ENCODE results near the gene NUP210. TPM values are rescaled to one million over a fixed set of nuclear protein-coding genes. Genes with fewer than 3 reads are reported as not detected.

NUP210 gene
- total RNA-seq, 1 donor from 2014 or later, result 3.0 TPM

DNA sequence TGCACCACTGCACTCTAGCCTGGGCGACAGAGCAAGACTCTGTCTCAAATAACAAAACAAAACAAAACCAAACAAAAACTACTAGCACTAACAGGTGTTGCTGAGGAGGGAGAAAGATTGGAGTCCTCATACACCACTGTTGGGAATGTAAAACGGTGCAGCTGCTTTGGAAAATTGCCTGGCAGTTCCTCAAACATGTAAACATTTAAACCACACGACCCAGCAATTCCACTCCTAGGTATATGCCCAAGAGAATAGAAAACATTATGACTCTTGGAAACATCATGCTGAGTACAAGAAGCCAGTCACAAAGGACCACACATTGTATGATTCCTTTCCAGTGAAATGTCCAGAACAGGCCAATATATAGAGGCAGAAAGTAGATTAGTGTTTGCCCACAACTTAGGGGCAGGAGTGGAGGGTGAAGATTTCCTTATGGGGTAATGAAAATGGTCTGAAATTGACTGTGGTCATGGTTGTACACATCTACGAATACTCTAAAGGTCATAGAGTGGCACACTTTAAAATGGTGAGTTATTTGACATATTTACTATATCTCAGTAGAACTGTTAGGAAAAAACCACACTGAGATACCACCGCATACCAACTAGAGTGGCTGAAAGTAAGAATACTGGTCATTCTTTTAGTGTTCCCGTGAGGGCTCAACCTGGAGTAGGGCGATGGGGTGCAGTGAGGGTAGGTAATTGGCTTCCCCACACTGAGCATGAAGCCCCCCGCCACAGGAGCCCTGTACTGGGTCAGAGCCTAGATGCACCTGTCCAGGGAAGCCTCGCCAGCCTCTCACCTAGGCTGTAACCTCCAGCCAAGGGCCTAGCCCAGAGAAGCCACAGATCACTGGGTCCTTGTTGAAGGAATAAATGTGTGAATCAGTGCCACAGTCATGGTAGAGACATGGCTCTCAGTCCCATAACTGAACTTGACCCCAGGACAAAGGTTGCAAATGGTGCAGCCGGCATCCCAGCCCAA is 131.1 kb downstream of the NUP210 start:
- Mint-ChIP-seq H3K4me1 (ENCODE audit: unreplicated experiment) (peaks cover 12% of the 10 kb centered on the region), H3K27me3 (ENCODE audit: unreplicated experiment) (no peaks in the 10 kb centered on the region), H3K4me3 (ENCODE audit: unreplicated experiment) (no peak overlapping the region), H3K27ac (ENCODE audit: unreplicated experiment) (no peak overlapping the region), H3K9me3 (ENCODE audit: unreplicated experiment) (peaks cover under 1% of the 10 kb centered on the region), H3K36me3 (ENCODE audit: low read depth, unreplicated experiment) (peaks cover 8% of the 10 kb centered on the region)
- DNase-seq (ENCODE audit: low spot score), result no peak
- TF ChIP-seq, protein P1, sequence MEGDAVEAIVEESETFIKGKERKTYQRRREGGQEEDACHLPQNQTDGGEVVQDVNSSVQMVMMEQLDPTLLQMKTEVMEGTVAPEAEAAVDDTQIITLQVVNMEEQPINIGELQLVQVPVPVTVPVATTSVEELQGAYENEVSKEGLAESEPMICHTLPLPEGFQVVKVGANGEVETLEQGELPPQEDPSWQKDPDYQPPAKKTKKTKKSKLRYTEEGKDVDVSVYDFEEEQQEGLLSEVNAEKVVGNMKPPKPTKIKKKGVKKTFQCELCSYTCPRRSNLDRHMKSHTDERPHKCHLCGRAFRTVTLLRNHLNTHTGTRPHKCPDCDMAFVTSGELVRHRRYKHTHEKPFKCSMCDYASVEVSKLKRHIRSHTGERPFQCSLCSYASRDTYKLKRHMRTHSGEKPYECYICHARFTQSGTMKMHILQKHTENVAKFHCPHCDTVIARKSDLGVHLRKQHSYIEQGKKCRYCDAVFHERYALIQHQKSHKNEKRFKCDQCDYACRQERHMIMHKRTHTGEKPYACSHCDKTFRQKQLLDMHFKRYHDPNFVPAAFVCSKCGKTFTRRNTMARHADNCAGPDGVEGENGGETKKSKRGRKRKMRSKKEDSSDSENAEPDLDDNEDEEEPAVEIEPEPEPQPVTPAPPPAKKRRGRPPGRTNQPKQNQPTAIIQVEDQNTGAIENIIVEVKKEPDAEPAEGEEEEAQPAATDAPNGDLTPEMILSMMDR (IDR thresholded peaks at IDR 0.05; ENCODE audit: unreplicated experiment), result no peak

DNA sequence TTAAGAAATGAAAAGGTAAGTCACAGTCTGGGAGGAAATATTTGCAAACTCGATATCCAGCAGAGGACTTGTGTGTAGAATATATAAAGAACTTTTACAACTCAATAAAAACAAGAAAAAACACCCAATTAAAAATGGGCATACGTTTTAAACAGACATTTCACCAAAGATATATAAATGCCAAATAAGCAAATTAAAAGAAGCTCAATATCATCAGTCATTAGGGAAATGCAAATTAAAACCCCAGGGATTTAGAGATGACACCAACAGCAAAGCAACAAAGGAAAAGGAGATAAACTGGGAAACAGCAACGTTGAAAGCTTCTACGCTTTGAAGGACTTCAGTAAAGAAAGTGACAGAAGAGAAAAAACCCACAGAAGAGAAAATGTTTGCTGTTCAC is 132.3 kb downstream of the NUP210 start:
- no peaks in the 10 kb centered on the region for H3K27me3 Mint-ChIP-seq (ENCODE audit: unreplicated experiment)
- peaks cover 15% of the 10 kb centered on the region for H3K4me1 Mint-ChIP-seq (ENCODE audit: unreplicated experiment)
- TF ChIP-seq, protein P1 (IDR thresholded peaks at IDR 0.05; ENCODE audit: unreplicated experiment), result no peak
- H3K36me3 Mint-ChIP-seq (ENCODE audit: low read depth, unreplicated experiment), result peaks cover 13% of the 10 kb centered on the region
- DNase-seq (ENCODE audit: low spot score), result no peak
- H3K27ac Mint-ChIP-seq (ENCODE audit: unreplicated experiment), result no peak overlapping the region
- H3K9me3 Mint-ChIP-seq (ENCODE audit: unreplicated experiment), result peaks cover 5% of the 10 kb centered on the region
- no peak overlapping the region for H3K4me3 Mint-ChIP-seq (ENCODE audit: unreplicated experiment)

DNA sequence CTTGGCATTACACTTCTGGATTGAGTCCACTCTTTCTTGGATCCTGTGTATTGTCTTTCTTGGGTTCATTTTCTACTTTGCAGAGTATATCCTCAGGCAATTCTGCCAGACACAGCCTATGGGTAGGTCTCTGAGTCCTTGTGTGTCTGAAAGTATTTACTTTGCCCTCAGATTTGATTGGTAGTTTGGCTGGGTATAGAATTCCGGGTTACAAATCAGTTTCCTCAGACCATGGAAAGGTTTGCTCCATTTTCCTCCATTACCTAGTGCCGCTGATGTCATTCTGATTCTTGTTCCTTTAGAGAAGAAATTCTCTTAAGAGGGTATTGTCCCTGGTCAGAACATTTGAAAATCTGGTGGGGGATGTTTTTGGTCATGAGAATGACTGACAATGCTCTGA is 133.2 kb downstream of the NUP210 start:
- TF ChIP-seq, protein P1 (IDR thresholded peaks at IDR 0.05; ENCODE audit: unreplicated experiment), result no peak
- Mint-ChIP-seq H3K4me3 (ENCODE audit: unreplicated experiment) (no peak overlapping the region), H3K9me3 (ENCODE audit: unreplicated experiment) (peaks cover 5% of the 10 kb centered on the region), H3K27ac (ENCODE audit: unreplicated experiment) (no peak overlapping the region), H3K36me3 (ENCODE audit: low read depth, unreplicated experiment) (peaks cover 13% of the 10 kb centered on the region), H3K4me1 (ENCODE audit: unreplicated experiment) (peaks cover 15% of the 10 kb centered on the region), H3K27me3 (ENCODE audit: unreplicated experiment) (no peaks in the 10 kb centered on the region)
- DNase-seq (ENCODE audit: low spot score), result no peak

DNA sequence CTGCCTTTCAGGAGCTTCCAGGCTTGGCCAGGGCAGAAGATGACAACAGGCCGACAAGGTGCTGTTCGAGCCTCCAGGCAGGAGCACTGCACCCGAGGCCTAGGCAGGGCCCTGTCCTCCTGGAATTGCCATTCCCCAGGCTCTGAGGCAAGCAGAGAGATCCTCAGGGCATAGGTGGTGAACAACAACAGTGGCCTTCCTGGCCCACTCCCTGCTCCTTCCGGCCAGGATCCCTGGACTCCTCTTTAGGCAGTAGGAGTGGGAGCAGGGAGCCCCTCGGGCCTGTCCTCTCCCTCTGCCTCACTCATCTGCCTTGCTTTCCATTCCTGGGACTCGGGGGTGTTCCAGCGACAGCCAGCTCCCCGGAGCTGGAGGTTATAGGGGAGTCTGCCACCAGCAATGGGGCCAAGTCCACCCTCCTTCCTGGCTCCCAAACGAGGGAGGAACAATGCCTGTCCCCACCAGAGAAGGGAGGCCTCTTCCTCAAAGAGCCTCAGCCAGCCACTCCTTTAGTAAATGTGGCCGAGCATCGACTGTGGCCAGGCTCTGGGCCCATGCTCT is 135.0 kb downstream of the NUP210 start:
- peaks cover 5% of the 10 kb centered on the region for H3K9me3 Mint-ChIP-seq (ENCODE audit: unreplicated experiment)
- H3K36me3 Mint-ChIP-seq (ENCODE audit: low read depth, unreplicated experiment), result peaks cover 13% of the 10 kb centered on the region
- no peak for DNase-seq (ENCODE audit: low spot score)
- no peaks in the 10 kb centered on the region for H3K27me3 Mint-ChIP-seq (ENCODE audit: unreplicated experiment)
- peaks cover 20% of the 10 kb centered on the region for H3K4me1 Mint-ChIP-seq (ENCODE audit: unreplicated experiment)
- no peak overlapping the region for H3K27ac Mint-ChIP-seq (ENCODE audit: unreplicated experiment)
- TF ChIP-seq, protein P1 (IDR thresholded peaks at IDR 0.05; ENCODE audit: unreplicated experiment), result no peak
- H3K4me3 Mint-ChIP-seq (ENCODE audit: unreplicated experiment), result no peak overlapping the region

DNA sequence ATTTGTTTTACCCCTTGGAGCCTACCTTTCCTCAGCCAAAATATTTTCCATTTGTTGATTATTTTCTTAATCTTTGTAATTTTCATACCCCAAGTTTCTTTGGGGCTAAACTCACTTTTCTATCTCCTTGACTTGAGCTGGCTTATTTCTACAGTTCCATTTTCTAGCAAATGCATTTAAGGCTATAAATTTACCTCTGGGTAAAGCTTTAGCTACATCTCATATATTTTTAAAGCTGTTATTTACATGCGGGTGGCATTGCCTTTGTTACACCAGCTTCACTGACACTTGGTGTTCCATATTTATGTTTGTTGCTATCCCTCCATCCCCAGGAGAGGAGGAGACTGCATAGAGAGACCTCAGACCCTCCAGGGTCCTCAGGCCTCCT is 136.3 kb downstream of the NUP210 start:
- Mint-ChIP-seq H3K36me3 (ENCODE audit: low read depth, unreplicated experiment) (peaks cover 13% of the 10 kb centered on the region), H3K4me3 (ENCODE audit: unreplicated experiment) (peak overlapping the region; percentile 93), H3K4me1 (ENCODE audit: unreplicated experiment) (peaks cover 29% of the 10 kb centered on the region), H3K9me3 (ENCODE audit: unreplicated experiment) (peaks cover 5% of the 10 kb centered on the region), H3K27me3 (ENCODE audit: unreplicated experiment) (no peaks in the 10 kb centered on the region), H3K27ac (ENCODE audit: unreplicated experiment) (peak overlapping the region; percentile 79)
- TF ChIP-seq, protein P1 (IDR thresholded peaks at IDR 0.05; ENCODE audit: unreplicated experiment), result no peak
- DNase-seq (ENCODE audit: low spot score), result no peak
